SK-N-SH (cell line): ENCODE measurements around the gene ELP4. TPM values are rescaled to one million over a fixed set of nuclear protein-coding genes. Genes with fewer than 3 reads are reported as not detected.

ENCODE experiments used
- CTCF ChIA-PET: fragments of 300-600, 350-600 bp; formaldehyde crosslinking; extraction: SDS; loops from one replicate; lab custom pipeline; 2021; lab: Yijun Ruan, JAX
- POLR2A ChIA-PET: fragments of 350-600 bp; sonication (Branson Sonifier 250); formaldehyde crosslinking; extraction: SDS; loops from one replicate; lab custom pipeline; 2020; ENCODE audit warnings: antibody characterized with exemption, inconsistent platforms; lab: Yijun Ruan, JAX
- DNase-seq: peaks from one replicate; pipeline ENCODE4 v3.0.0; 2012
- H2AFZ ChIP-seq: fragments of 200-600 bp; sonication (generic); 2 replicates; pipeline ENCODE4 v1.8.1; 2016; ENCODE audit warnings: antibody characterized with exemption, mild to moderate bottlenecking, low read depth
- H3F3A ChIP-seq: fragments of 200-600 bp; sonication (generic); replicated peaks from 2 replicates; pipeline ENCODE3; 2016; ENCODE audit warnings: antibody characterized with exemption, mild to moderate bottlenecking; ENCODE audit not compliant: insufficient read depth
- H3K27ac ChIP-seq, 2 experiments: fragments of 200-500 bp in 1 of 2; fragments of 200-600 bp in 1 of 2; sonication (Bioruptor generic) in 1 of 2; sonication (generic), shearing (Covaris generic) in 1 of 2; 2 replicates each; pipeline versions ENCODE4 v1.5.1 to v1.6.1; 2014 to 2016; ENCODE audit warnings: low read depth in 2 of 2, inconsistent platforms in 1 of 2, low read length in 1 of 2, mild to moderate bottlenecking in 1 of 2, mixed read lengths in 1 of 2
- H3K27me3 ChIP-seq: fragments of 200-600 bp; sonication (generic), shearing (Covaris generic); 2 replicates; pipeline ENCODE4 v1.6.1; 2016; ENCODE audit warnings: mixed run types; ENCODE audit not compliant: insufficient read depth
- H3K36me3 ChIP-seq, 2 experiments: fragments of 200-500 bp in 1 of 2; fragments of 200-600 bp in 1 of 2; sonication (Bioruptor generic) in 1 of 2; sonication (generic) in 1 of 2; replicated peaks in 1 of 2; 2 replicates each; pipeline versions ENCODE3 to v1.5.1; 2014 to 2016; ENCODE audit warnings: low read length in 1 of 2, mild to moderate bottlenecking in 1 of 2; ENCODE audit not compliant: insufficient read depth in 2 of 2, control insufficient read depth in 1 of 2
- H3K4me1 ChIP-seq, 2 experiments: fragments of 200-500 bp in 1 of 2; fragments of 200-600 bp in 1 of 2; sonication (Bioruptor generic) in 1 of 2; sonication (generic), shearing (Covaris generic) in 1 of 2; 2 replicates each; pipeline versions ENCODE4 v1.5.1 to v1.6.1; 2014 to 2016; ENCODE audit warnings: low read depth in 1 of 2, low read length in 1 of 2, mixed run types in 1 of 2; ENCODE audit not compliant: insufficient read depth in 2 of 2, control insufficient read depth in 1 of 2
- H3K4me2 ChIP-seq: fragments of 200-600 bp; sonication (generic), shearing (Covaris generic); 2 replicates; pipeline ENCODE4 v1.6.1; 2017; ENCODE audit warnings: mixed run types
- H3K4me3 ChIP-seq, 2 experiments: fragments of 200-500 bp in 1 of 2; fragments of 200-600 bp in 1 of 2; sonication (Bioruptor generic) in 1 of 2; sonication (generic), shearing (Covaris generic) in 1 of 2; 2 replicates each; pipeline versions ENCODE4 v1.5.1 to v1.8.1; 2014 to 2016; ENCODE audit warnings: low read depth in 2 of 2, inconsistent platforms in 1 of 2, low read length in 1 of 2, mild to moderate bottlenecking in 1 of 2, mixed read lengths in 1 of 2, moderate library complexity in 1 of 2
- H3K79me2 ChIP-seq: fragments of 200-600 bp; sonication (generic); 2 replicates; pipeline ENCODE4 v1.8.1; 2017; ENCODE audit warnings: mild to moderate bottlenecking; ENCODE audit not compliant: insufficient read depth
- H3K9ac ChIP-seq: fragments of 200-600 bp; sonication (generic); 2 replicates; pipeline ENCODE4 v1.6.1; 2017; ENCODE audit warnings: mixed run types
- H3K9me2 ChIP-seq: fragments of 200-600 bp; sonication (generic); 2 replicates; pipeline ENCODE4 v1.6.1; 2017; ENCODE audit warnings: mixed run types
- H3K9me3 ChIP-seq: fragments of 200-600 bp; sonication (generic); 2 replicates; pipeline ENCODE4 v1.6.1; 2017; ENCODE audit warnings: mixed run types, mild to moderate bottlenecking, moderate library complexity
- H4K20me1 ChIP-seq: fragments of 200-600 bp; sonication (generic); 2 replicates; pipeline ENCODE4 v1.6.1; 2017; ENCODE audit warnings: mild to moderate bottlenecking, mixed run types; ENCODE audit not compliant: insufficient read depth
- GATA2 ChIP-seq: sonication (generic); formaldehyde crosslinking; IDR thresholded peaks from 2 replicates; pipeline ENCODE4 v1.5.0; 2020; ENCODE audit warnings: mild to moderate bottlenecking, missing genetic modification reagents
- IRF3 ChIP-seq: fragments of 150-350 bp; IDR thresholded peaks from 2 replicates; pipeline ENCODE4 v1.6.1; 2016; ENCODE audit warnings: mild to moderate bottlenecking, low read depth, low read length
- MAX ChIP-seq: IDR thresholded peaks from 2 replicates; pipeline ENCODE4 v1.4.0; 2012; ENCODE audit warnings: low read depth
- MXI1 ChIP-seq: IDR thresholded peaks from 2 replicates; pipeline ENCODE4 v1.6.1; 2012; ENCODE audit warnings: mild to moderate bottlenecking, low read depth, low read length, improper control_type of control experiment
- NFIC ChIP-seq: IDR thresholded peaks from 2 replicates; pipeline ENCODE4 v1.4.0; 2012; ENCODE audit warnings: borderline replicate concordance
- NRF1 ChIP-seq: IDR thresholded peaks from 2 replicates; pipeline ENCODE4 v1.6.1; 2012; ENCODE audit warnings: low read depth, mild to moderate bottlenecking, low read length
- POLR2AphosphoS5 ChIP-seq: IDR thresholded peaks from 2 replicates; pipeline ENCODE4 v1.6.1; 2012; ENCODE audit warnings: low read depth, low read length
- RAD21 ChIP-seq: IDR thresholded peaks from 2 replicates; pipeline ENCODE4 v1.6.1; 2012; ENCODE audit warnings: mild to moderate bottlenecking, low read length
- SIN3A ChIP-seq: IDR thresholded peaks from 2 replicates; pipeline ENCODE4 v1.6.1; 2012; ENCODE audit warnings: low read depth, mild to moderate bottlenecking, low read length, moderate library complexity, borderline replicate concordance
- SMC3 ChIP-seq: IDR thresholded peaks from 2 replicates; pipeline ENCODE4 v1.6.1; 2012; ENCODE audit warnings: low read depth, low read length, improper control_type of control experiment
- TEAD4 ChIP-seq: IDR thresholded peaks from 2 replicates; pipeline ENCODE4 v1.4.0; 2012; ENCODE audit warnings: mild to moderate bottlenecking, borderline replicate concordance; ENCODE audit not compliant: insufficient read depth
- YY1 ChIP-seq: IDR thresholded peaks from 2 replicates; pipeline ENCODE4 v1.4.0; 2012; ENCODE audit warnings: low read depth, mild to moderate bottlenecking
- WGBS: methylation state at CpG from one replicate; pipeline ENCODE4 v1.1.6; 2017; ENCODE audit warnings: low lambda C conversion rate; 5-methylcytosine and 5-hydroxymethylcytosine counted together
- polyA plus RNA-seq, 3 experiments: library from polyadenylated mRNA; depleted of rRNA; stranded (reverse); fragments of >200 nt; gene quantifications; 2 replicates each; pipeline ENCODE4 v1.2.3, GENCODE V29; 2012
- TF ChIP-seq, protein P1 (sequence below): IDR thresholded peaks from 2 replicates; pipeline ENCODE4 v1.6.1; 2012; ENCODE audit warnings: mild to moderate bottlenecking, low read depth, low read length, moderate library complexity
- TF ChIP-seq, protein P2 (sequence below): fragments of 200-600 bp; sonication (generic); IDR thresholded peaks from 2 replicates; pipeline ENCODE4 v1.6.1; 2017; ENCODE audit warnings: antibody characterized with exemption, mild to moderate bottlenecking, moderate library complexity

Gene ELP4
- polyA plus RNA-seq, 1 of the 3 experiments (the other 2 are of a cell fraction) = 7.0 TPM

- DNase-seq = peak; percentile 5
- H3K4me2 ChIP-seq = no peak overlapping the region
- TF ChIP-seq, protein P1, sequence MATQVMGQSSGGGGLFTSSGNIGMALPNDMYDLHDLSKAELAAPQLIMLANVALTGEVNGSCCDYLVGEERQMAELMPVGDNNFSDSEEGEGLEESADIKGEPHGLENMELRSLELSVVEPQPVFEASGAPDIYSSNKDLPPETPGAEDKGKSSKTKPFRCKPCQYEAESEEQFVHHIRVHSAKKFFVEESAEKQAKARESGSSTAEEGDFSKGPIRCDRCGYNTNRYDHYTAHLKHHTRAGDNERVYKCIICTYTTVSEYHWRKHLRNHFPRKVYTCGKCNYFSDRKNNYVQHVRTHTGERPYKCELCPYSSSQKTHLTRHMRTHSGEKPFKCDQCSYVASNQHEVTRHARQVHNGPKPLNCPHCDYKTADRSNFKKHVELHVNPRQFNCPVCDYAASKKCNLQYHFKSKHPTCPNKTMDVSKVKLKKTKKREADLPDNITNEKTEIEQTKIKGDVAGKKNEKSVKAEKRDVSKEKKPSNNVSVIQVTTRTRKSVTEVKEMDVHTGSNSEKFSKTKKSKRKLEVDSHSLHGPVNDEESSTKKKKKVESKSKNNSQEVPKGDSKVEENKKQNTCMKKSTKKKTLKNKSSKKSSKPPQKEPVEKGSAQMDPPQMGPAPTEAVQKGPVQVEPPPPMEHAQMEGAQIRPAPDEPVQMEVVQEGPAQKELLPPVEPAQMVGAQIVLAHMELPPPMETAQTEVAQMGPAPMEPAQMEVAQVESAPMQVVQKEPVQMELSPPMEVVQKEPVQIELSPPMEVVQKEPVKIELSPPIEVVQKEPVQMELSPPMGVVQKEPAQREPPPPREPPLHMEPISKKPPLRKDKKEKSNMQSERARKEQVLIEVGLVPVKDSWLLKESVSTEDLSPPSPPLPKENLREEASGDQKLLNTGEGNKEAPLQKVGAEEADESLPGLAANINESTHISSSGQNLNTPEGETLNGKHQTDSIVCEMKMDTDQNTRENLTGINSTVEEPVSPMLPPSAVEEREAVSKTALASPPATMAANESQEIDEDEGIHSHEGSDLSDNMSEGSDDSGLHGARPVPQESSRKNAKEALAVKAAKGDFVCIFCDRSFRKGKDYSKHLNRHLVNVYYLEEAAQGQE = no peak
- peak; percentile 58 for TF ChIP-seq RAD21
- no peak for TF ChIP-seq MAX
- no peak for TF ChIP-seq YY1
- TF ChIP-seq SMC3 = peak; percentile 55
- TF ChIP-seq NRF1 = no peak
- no peak for TF ChIP-seq POLR2AphosphoS5
- no peak for TF ChIP-seq IRF3
- TF ChIP-seq, protein P2, sequence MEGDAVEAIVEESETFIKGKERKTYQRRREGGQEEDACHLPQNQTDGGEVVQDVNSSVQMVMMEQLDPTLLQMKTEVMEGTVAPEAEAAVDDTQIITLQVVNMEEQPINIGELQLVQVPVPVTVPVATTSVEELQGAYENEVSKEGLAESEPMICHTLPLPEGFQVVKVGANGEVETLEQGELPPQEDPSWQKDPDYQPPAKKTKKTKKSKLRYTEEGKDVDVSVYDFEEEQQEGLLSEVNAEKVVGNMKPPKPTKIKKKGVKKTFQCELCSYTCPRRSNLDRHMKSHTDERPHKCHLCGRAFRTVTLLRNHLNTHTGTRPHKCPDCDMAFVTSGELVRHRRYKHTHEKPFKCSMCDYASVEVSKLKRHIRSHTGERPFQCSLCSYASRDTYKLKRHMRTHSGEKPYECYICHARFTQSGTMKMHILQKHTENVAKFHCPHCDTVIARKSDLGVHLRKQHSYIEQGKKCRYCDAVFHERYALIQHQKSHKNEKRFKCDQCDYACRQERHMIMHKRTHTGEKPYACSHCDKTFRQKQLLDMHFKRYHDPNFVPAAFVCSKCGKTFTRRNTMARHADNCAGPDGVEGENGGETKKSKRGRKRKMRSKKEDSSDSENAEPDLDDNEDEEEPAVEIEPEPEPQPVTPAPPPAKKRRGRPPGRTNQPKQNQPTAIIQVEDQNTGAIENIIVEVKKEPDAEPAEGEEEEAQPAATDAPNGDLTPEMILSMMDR = peak; percentile 75
- no peak for TF ChIP-seq GATA2
- no peak for TF ChIP-seq SIN3A
- no peak for TF ChIP-seq TEAD4
- no peak for TF ChIP-seq MXI1
- TF ChIP-seq NFIC = no peak
- WGBS = 75% methylated on average over 3 of the region's 3 CpGs
- H3K27ac ChIP-seq = no peak overlapping the region
- H3F3A ChIP-seq = peaks cover 21% of the 10 kb centered on the region
- H3K4me1 ChIP-seq = peaks cover 0 to 21% of the 10 kb centered on the region in 2 experiments; a peak in 3 of 4 replicates
- H4K20me1 ChIP-seq = no peaks in the 10 kb centered on the region
- no peaks in the 10 kb centered on the region for H3K27me3 ChIP-seq
- ChIA-PET CTCF (interaction anchor here (0.6 to 3.6 kb wide), 28 partner anchors 9 to 402 kb away, joined by 3 to 21 read pairs (median 4); no protein-coding TSS in a partner anchor), POLR2A (no interaction called here)
- H2AFZ ChIP-seq = no peak overlapping the region
- H3K9me2 ChIP-seq = no peaks in the 10 kb centered on the region
- H3K36me3 ChIP-seq = no peaks in the 10 kb centered on the region
- H3K4me3 ChIP-seq = no peak overlapping the region
- H3K79me2 ChIP-seq = no peaks in the 10 kb centered on the region
- H3K9ac ChIP-seq = no peak overlapping the region
- no peaks in the 10 kb centered on the region for H3K9me3 ChIP-seq
Measured at GRCh38 chr11:31641477-31642062, 132.0 kb downstream of the ELP4 start.
